Mucosa of descending colon (tissue), 3 donors: ENCODE measurements around the gene AFF4. TPM values are rescaled to one million over a fixed set of nuclear protein-coding genes. Genes with fewer than 3 reads are reported as not detected.
A peak's percentile ranks its signal among the peaks of the same experiment; 100 is the strongest.
"Not testable (repeated sequence)": the region's sequence is repeated elsewhere in the genome, so short reads cannot be mapped to it uniquely, and the experiment has no call there.

Experiments
- ATAC-seq: fragments of 200-7000 bp; cut with Tn5 transposase; one replicate; pipeline ENCODE4 v1.9.1; 2020; ENCODE audit warnings: mild to moderate bottlenecking, moderate library complexity
- DNase-seq, 3 donors: peaks; one replicate each; pipeline ENCODE4 v3.0.0-alpha.2; 2020
- H3K36me3 ChIP-seq: fragments of 200-600 bp; one replicate; pipeline ENCODE4 v1.8.0; 2021; ENCODE audit warnings: low read depth, mild to moderate bottlenecking
- H3K4me1 ChIP-seq: fragments of 200-600 bp; one replicate; pipeline ENCODE4 v1.8.0; 2021; ENCODE audit warnings: low read depth, mild to moderate bottlenecking
- H3K4me3 ChIP-seq: fragments of 200-600 bp; one replicate; pipeline ENCODE4 v1.8.0; 2021; ENCODE audit warnings: mild to moderate bottlenecking
- H3K9me3 ChIP-seq: fragments of 200-600 bp; one replicate; pipeline ENCODE4 v1.8.0; 2021; ENCODE audit warnings: mild to moderate bottlenecking
- CTCF ChIP-seq: fragments of 200-600 bp; IDR thresholded peaks from one replicate; pipeline ENCODE4 v1.8.0; 2022; ENCODE audit warnings: antibody characterized with exemption, mild to moderate bottlenecking
- intact Hi-C, 2 donors: fragments of 100-400 bp; cut with DNase I in 1 of 2; cut with micrococcal nuclease in 1 of 2; formaldehyde crosslinking; loops; one replicate each; pipeline versions ENCODE4 v1.11.0 to v1.11.1; 2022; cut with DNase I, micrococcal nuclease
- total RNA-seq, 3 donors: library from RNA; stranded (reverse); fragmentation: NEBNext Ultra II Directional in 2 of 3; extraction: Animal tissue kit (Norgen Biotek cat#: 25700) in 2 of 3; gene quantifications; one replicate each; pipeline versions ENCODE4 v1.2.1 to v1.2.4, GENCODE V29; 2021 to 2023
- donor health status: DM: no; HTN: no; CAD: no; lungs with moderate emphysema.
- donor health status: DM: no; HTN: no; CAD: no.
- donor health status: DM: no; HTN: yes; CAD: no.

AFF4 gene
- total RNA-seq, 3 donors from 2014 or later: 65.8 to 85.3 (median 76.6) TPM

GRCh38 chr5:132961887-132962286, 1.5 kb downstream of the AFF4 start:
- H3K4me3 ChIP-seq: no peak overlapping the region
- ATAC-seq (no peak), DNase-seq (peak in 1 of 3 donors; percentile 39)
- intact Hi-C loops: no loop called here
- peaks cover 12% of the 10 kb centered on the region for H3K4me1 ChIP-seq
- H3K36me3 ChIP-seq: no peaks in the 10 kb centered on the region
- no peak for TF ChIP-seq CTCF
- H3K9me3 ChIP-seq: no peaks in the 10 kb centered on the region

GRCh38 chr5:132961123-132961815, 2.2 kb downstream of the AFF4 start:
- intact Hi-C loops, ATAC-seq, H3K9me3 ChIP-seq, H3K4me3 ChIP-seq, DNase-seq, H3K36me3 ChIP-seq: not testable (repeated sequence)
- peaks cover 12% of the 10 kb centered on the region for H3K4me1 ChIP-seq

GRCh38 chr5:132956166-132956799, 7.2 kb downstream of the AFF4 start:
- DNase-seq, H3K9me3 ChIP-seq, H3K36me3 ChIP-seq, intact Hi-C loops, H3K4me3 ChIP-seq, H3K4me1 ChIP-seq, ATAC-seq: not testable (repeated sequence)

- DNase-seq (no peak), ATAC-seq (no peak)
- no peaks in the 10 kb centered on the region for H3K36me3 ChIP-seq
- H3K4me1 ChIP-seq: no peaks in the 10 kb centered on the region
- H3K9me3 ChIP-seq: no peaks in the 10 kb centered on the region
- TF ChIP-seq CTCF: no peak
- no peak overlapping the region for H3K4me3 ChIP-seq
- intact Hi-C loops: no loop called here
Measured at GRCh38 chr5:132953710-132954109, 9.7 kb downstream of the AFF4 start.

GRCh38 chr5:132952829-132953228, 10.6 kb downstream of the AFF4 start:
- TF ChIP-seq CTCF: no peak
- DNase-seq (no peak), ATAC-seq (no peak)
- Histone ChIP-seq H3K4me1 (peaks cover 4% of the 10 kb centered on the region), H3K36me3 (no peaks in the 10 kb centered on the region), H3K9me3 (no peaks in the 10 kb centered on the region), H3K4me3 (no peak overlapping the region)
- intact Hi-C loops: no loop called here

- ATAC-seq (no peak), DNase-seq (no peak)
- Histone ChIP-seq H3K4me1 (peaks cover 4% of the 10 kb centered on the region), H3K9me3 (no peaks in the 10 kb centered on the region), H3K36me3 (no peaks in the 10 kb centered on the region), H3K4me3 (no peak overlapping the region)
- no peak for TF ChIP-seq CTCF
- intact Hi-C loops: no loop called here
Measured at GRCh38 chr5:132951897-132952296, 11.5 kb downstream of the AFF4 start.
